Osteocyte (in vitro differentiated cells): ENCODE measurements around the gene PRAC1. TPM values are rescaled to one million over a fixed set of nuclear protein-coding genes. Genes with fewer than 3 reads are reported as not detected.

ENCODE experiments used
- DNase-seq: peaks from one replicate; pipeline ENCODE4 v3.0.0; 2021; ENCODE audit warnings: mixed read lengths; ENCODE audit not compliant: unreplicated experiment; ENCODE audit errors: extremely low spot score
- H3K27ac Mint-ChIP-seq: one replicate; pipeline ENCODE4 v1.8.0; 2021; ENCODE audit warnings: mild to moderate bottlenecking, mixed read lengths; ENCODE audit not compliant: unreplicated experiment
- H3K27me3 Mint-ChIP-seq: one replicate; pipeline ENCODE4 v1.8.0; 2021; ENCODE audit warnings: mixed read lengths; ENCODE audit not compliant: unreplicated experiment
- H3K36me3 Mint-ChIP-seq: one replicate; pipeline ENCODE4 v1.8.0; 2021; ENCODE audit warnings: mixed read lengths; ENCODE audit not compliant: unreplicated experiment
- H3K4me1 Mint-ChIP-seq: one replicate; pipeline ENCODE4 v1.8.0; 2021; ENCODE audit warnings: mixed read lengths; ENCODE audit not compliant: unreplicated experiment
- H3K4me3 Mint-ChIP-seq: one replicate; pipeline ENCODE4 v1.8.0; 2021; ENCODE audit warnings: mild to moderate bottlenecking, moderate library complexity, mixed read lengths; ENCODE audit not compliant: unreplicated experiment
- H3K9me3 Mint-ChIP-seq: one replicate; pipeline ENCODE4 v1.8.0; 2021; ENCODE audit warnings: mixed read lengths; ENCODE audit not compliant: unreplicated experiment
- long read RNA-seq: library from polyadenylated mRNA; unstranded; transcript quantifications from one replicate; pipeline ENCODE4 v2.0.0, GENCODE V29; 2021
- total RNA-seq: library from RNA; stranded (reverse); gene quantifications from 2 replicates; pipeline ENCODE4 v1.2.1, GENCODE V29; 2021
- TF ChIP-seq, protein P1 (sequence below): fragments of 200-600 bp; sonication (generic); IDR thresholded peaks from 2 replicates; pipeline ENCODE4 v1.5.0; 2021; ENCODE audit warnings: antibody characterized with exemption, mild to moderate bottlenecking, moderate library complexity

PRAC1 gene
- total RNA-seq = not detected in 2 replicates
- long read RNA-seq = 0 reads

DNA sequence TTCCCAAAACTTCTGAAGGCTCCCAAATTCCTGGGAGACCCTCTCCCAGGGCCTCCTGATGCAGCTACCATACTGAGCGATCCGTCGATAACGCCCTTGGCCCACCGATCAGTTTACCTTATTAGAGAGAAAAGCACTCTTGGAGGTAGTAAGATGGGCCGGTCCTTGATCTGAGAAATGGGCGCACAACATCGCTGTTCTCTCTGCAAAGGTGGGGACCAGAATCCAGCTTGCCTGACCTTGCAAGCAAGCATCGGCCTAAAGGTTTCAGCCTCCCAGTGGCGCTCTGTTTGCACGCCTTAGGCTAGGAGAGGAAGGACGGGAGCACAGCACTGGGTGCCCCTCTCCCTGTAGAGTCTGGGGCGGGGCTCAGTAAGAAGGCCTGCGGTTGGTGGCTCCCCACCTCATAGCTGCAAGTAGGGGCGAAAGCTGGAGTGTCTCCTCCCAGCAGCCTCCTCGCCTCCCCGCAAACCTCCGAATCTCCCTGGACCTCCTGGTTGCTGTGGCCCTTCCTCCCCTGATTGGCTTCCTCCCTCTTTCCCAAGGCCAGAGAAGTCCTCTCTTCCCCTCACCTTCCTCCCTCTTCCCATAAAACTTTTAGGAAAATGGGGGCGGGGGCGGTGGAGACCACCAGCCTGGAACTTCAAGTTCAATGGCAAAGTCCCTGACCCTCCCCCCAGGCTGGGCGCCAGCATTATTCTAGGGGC lies at the start of gene PRAC1:
PRAC1 (minus strand) TSS at position 318 of the 707 bp plus-strand sequence; CDS start at position 192, 126 bp downstream.
- no peaks in the 10 kb centered on the region for H3K36me3 Mint-ChIP-seq
- peaks cover 32% of the 10 kb centered on the region for H3K4me1 Mint-ChIP-seq
- DNase-seq = no peak
- H3K27ac Mint-ChIP-seq = no peak within 1 kb of the TSS
- H3K9me3 Mint-ChIP-seq = no peaks in the 10 kb centered on the region
- H3K27me3 Mint-ChIP-seq = peaks cover 98% of the 10 kb centered on the region
- TF ChIP-seq, protein P1, sequence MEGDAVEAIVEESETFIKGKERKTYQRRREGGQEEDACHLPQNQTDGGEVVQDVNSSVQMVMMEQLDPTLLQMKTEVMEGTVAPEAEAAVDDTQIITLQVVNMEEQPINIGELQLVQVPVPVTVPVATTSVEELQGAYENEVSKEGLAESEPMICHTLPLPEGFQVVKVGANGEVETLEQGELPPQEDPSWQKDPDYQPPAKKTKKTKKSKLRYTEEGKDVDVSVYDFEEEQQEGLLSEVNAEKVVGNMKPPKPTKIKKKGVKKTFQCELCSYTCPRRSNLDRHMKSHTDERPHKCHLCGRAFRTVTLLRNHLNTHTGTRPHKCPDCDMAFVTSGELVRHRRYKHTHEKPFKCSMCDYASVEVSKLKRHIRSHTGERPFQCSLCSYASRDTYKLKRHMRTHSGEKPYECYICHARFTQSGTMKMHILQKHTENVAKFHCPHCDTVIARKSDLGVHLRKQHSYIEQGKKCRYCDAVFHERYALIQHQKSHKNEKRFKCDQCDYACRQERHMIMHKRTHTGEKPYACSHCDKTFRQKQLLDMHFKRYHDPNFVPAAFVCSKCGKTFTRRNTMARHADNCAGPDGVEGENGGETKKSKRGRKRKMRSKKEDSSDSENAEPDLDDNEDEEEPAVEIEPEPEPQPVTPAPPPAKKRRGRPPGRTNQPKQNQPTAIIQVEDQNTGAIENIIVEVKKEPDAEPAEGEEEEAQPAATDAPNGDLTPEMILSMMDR = no peak
- H3K4me3 Mint-ChIP-seq = peak within 1 kb of the TSS; percentile 14

DNA sequence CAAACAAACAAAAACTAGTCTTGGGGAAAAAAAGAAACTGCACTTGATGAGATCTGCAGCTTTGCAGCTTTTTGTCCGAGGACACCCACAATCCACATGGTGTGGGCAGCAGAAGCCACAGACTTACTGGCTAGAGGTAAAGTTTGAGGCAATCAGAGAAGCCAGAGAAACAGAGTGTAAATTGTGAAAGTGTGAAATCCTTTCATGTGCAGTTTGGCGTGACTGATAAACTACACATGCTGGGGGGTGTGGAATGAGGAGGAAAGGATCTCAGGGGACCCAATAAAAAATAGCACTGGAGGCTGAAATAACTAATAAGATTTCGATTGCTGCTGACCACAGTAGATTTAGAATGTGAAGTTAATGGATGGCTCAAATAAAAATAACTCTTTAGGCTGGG lies 48.6 kb upstream of the PRAC1 start:
- no peaks in the 10 kb centered on the region for H3K4me1 Mint-ChIP-seq
- peaks cover 41% of the 10 kb centered on the region for H3K27me3 Mint-ChIP-seq
- H3K4me3 Mint-ChIP-seq = no peak overlapping the region
- TF ChIP-seq, protein P1 = no peak
- no peaks in the 10 kb centered on the region for H3K36me3 Mint-ChIP-seq
- no peaks in the 10 kb centered on the region for H3K9me3 Mint-ChIP-seq
- no peak overlapping the region for H3K27ac Mint-ChIP-seq
- DNase-seq = no peak

GRCh38 chr17:48769009-48769675 lies 46.8 kb upstream of the PRAC1 start:
- H3K4me3 Mint-ChIP-seq = no peak overlapping the region
- no peak for DNase-seq
- H3K27ac Mint-ChIP-seq = no peak overlapping the region
- H3K9me3 Mint-ChIP-seq = no peaks in the 10 kb centered on the region
- TF ChIP-seq, protein P1 = no peak
- no peaks in the 10 kb centered on the region for H3K4me1 Mint-ChIP-seq
- H3K27me3 Mint-ChIP-seq = peaks cover 47% of the 10 kb centered on the region
- H3K36me3 Mint-ChIP-seq = no peaks in the 10 kb centered on the region

DNA sequence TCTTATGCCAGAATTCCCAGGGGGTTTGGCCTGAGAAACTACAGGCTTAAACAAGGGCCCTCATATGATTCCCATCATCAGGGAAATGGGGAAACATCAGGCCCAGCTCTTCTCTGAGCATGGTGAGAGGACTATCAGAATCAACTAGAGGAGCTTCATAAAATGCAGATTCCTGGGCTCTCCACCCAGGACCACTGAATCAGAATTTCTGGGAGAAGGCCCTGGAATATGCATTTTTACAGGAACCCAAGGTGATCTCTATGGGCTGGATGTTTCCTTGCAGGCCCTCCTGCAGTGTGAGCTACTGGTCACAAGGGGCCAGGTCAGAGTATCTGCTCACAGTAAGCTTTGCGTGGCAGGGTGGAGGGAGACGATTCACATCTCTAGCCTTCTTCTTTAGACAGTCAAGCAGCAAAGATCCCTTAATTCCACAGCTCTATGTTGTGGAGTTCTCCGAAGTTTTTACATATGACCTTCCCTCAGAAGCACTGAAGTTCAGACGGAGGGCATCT lies 45.0 kb upstream of the PRAC1 start:
- DNase-seq = no peak
- TF ChIP-seq, protein P1 = no peak

GRCh38 chr17:48761114-48761513 lies 38.8 kb upstream of the PRAC1 start:
- Mint-ChIP-seq H3K36me3 (no peaks in the 10 kb centered on the region), H3K4me3 (no peak overlapping the region), H3K27ac (no peak overlapping the region), H3K4me1 (no peaks in the 10 kb centered on the region), H3K9me3 (no peaks in the 10 kb centered on the region), H3K27me3 (peaks cover 83% of the 10 kb centered on the region)
- DNase-seq = no peak
- TF ChIP-seq, protein P1 = no peak

More for the DNA sequence above, 45.0 kb upstream of the PRAC1 start:
- H3K4me1 Mint-ChIP-seq = no peaks in the 10 kb centered on the region
- peaks cover 57% of the 10 kb centered on the region for H3K27me3 Mint-ChIP-seq
- no peaks in the 10 kb centered on the region for H3K9me3 Mint-ChIP-seq
- no peak overlapping the region for H3K27ac Mint-ChIP-seq
- H3K4me3 Mint-ChIP-seq = no peak overlapping the region
- H3K36me3 Mint-ChIP-seq = no peaks in the 10 kb centered on the region
